GM19193 (cell line): ENCODE data around the gene LRRC17.

ENCODE experiments used
- POLR2A ChIP-seq: IDR thresholded peaks from 4 replicates; pipeline ENCODE4 v1.6.1; 2011; ENCODE audit not compliant: insufficient read depth, insufficient read length; ENCODE audit errors: extremely low read depth

Gene LRRC17

GRCh38 chr7:102891693-102892261 is 21.0 kb upstream of the LRRC17 start:
- no peak for TF ChIP-seq POLR2A

GRCh38 chr7:102892631-102893278 is 20.0 kb upstream of the LRRC17 start:
- no peak for TF ChIP-seq POLR2A

- TF ChIP-seq POLR2A: no peak
Observed at GRCh38 chr7:102895602-102896001, 17.2 kb upstream of the LRRC17 start.

GRCh38 chr7:102896585-102896984 is 16.2 kb upstream of the LRRC17 start:
- no peak for TF ChIP-seq POLR2A

GRCh38 chr7:102897211-102897631 is 15.6 kb upstream of the LRRC17 start:
- no peak for TF ChIP-seq POLR2A

GRCh38 chr7:102897856-102898531 is 14.8 kb upstream of the LRRC17 start:
- no peak for TF ChIP-seq POLR2A

- TF ChIP-seq POLR2A: no peak
Observed at GRCh38 chr7:102898532-102898859, 14.3 kb upstream of the LRRC17 start.

GRCh38 chr7:102908676-102909075 is 4.1 kb upstream of the LRRC17 start:
- TF ChIP-seq POLR2A: no peak

GRCh38 chr7:102913826-102914225 is 1.0 kb downstream of the LRRC17 start:
- TF ChIP-seq POLR2A: no peak

GRCh38 chr7:102914585-102914984 is 1.8 kb downstream of the LRRC17 start:
- no peak for TF ChIP-seq POLR2A

GRCh38 chr7:102916426-102916825 is 3.6 kb downstream of the LRRC17 start:
- TF ChIP-seq POLR2A: no peak

GRCh38 chr7:102916881-102917280 is 4.1 kb downstream of the LRRC17 start:
- TF ChIP-seq POLR2A: no peak

- TF ChIP-seq POLR2A: no peak
Observed at GRCh38 chr7:102917436-102918353, 4.9 kb downstream of the LRRC17 start.

- TF ChIP-seq POLR2A: no peak
Observed at GRCh38 chr7:102918845-102919244, 6.0 kb downstream of the LRRC17 start.

- no peak for TF ChIP-seq POLR2A
Observed at GRCh38 chr7:102925976-102926782, 13.4 kb downstream of the LRRC17 start.

GRCh38 chr7:102926783-102927140 is 14.0 kb downstream of the LRRC17 start:
- TF ChIP-seq POLR2A: no peak
